ENCODE data around the gene PRR13. TPM values are rescaled to one million over a fixed set of nuclear protein-coding genes. Genes with fewer than 3 reads are reported as not detected.
A peak's percentile ranks its signal among the peaks of the same experiment; 100 is the strongest.
"Not testable (repeated sequence)": the region's sequence is repeated elsewhere in the genome, so short reads cannot be mapped to it uniquely, and the experiment has no call there.

PRR13 gene
- total RNA-seq, 1 donor from 2014 or later = 18.2 TPM

- DNase-seq = not testable (repeated sequence)
These were observed 2.0 kb upstream of the PRR13 start for GRCh38 chr12:53439582-53439981.

- DNase-seq = no peak
These were observed 2.4 kb downstream of the PRR13 start for GRCh38 chr12:53443955-53444354.

GRCh38 chr12:53444593-53445325 is 3.2 kb downstream of the PRR13 start:
- not testable (repeated sequence) for DNase-seq

GRCh38 chr12:53450936-53451335 is 9.4 kb downstream of the PRR13 start:
- no peak for DNase-seq

GRCh38 chr12:53451661-53452158 is 10.2 kb downstream of the PRR13 start, which contains the start of gene PCBP2:
PCBP2 (plus strand) TSS chr12:53452102; CDS start chr12:53454801, 2,699 bp downstream.
- DNase-seq = peak; percentile 99

GRCh38 chr12:53452159-53453077 is 10.9 kb downstream of the PRR13 start:
- peak; percentile 70 for DNase-seq

- DNase-seq = no peak
These were observed 12.6 kb downstream of the PRR13 start for GRCh38 chr12:53453953-53454640.

- no peak for DNase-seq
These were observed 13.2 kb downstream of the PRR13 start for GRCh38 chr12:53454707-53455106.

GRCh38 chr12:53456654-53457366 is 15.3 kb downstream of the PRR13 start:
- DNase-seq = no peak

- DNase-seq = no peak
These were observed 17.6 kb downstream of the PRR13 start for GRCh38 chr12:53459097-53459496.

- DNase-seq = no peak
These were observed 19.5 kb downstream of the PRR13 start for GRCh38 chr12:53461059-53461458.

GRCh38 chr12:53461591-53461990 is 20.1 kb downstream of the PRR13 start:
- DNase-seq = no peak

GRCh38 chr12:53462935-53463334 is 21.4 kb downstream of the PRR13 start:
- DNase-seq = no peak

GRCh38 chr12:53463802-53464560 is 22.4 kb downstream of the PRR13 start:
- no peak for DNase-seq

- DNase-seq = no peak
These were observed 23.3 kb downstream of the PRR13 start for GRCh38 chr12:53464685-53465418.

GRCh38 chr12:53465679-53466078 is 24.1 kb downstream of the PRR13 start:
- DNase-seq = no peak

- no peak for DNase-seq
These were observed 25.1 kb downstream of the PRR13 start for GRCh38 chr12:53466640-53467039.

- no peak for DNase-seq
These were observed 25.5 kb downstream of the PRR13 start for GRCh38 chr12:53467082-53467481.

GRCh38 chr12:53467880-53468279 is 26.3 kb downstream of the PRR13 start:
- no peak for DNase-seq

- no peak for DNase-seq
These were observed 26.7 kb downstream of the PRR13 start for GRCh38 chr12:53468282-53468681.

All from skin of body (tissue), 2 donors.